Activated T-cell treated with anti-CD3 and anti-CD28 coated beads, Interleukin-2, amount 50 U/mL, for 24 hours (primary cell): ENCODE data around the gene PPP6C.
"Not testable (repeated sequence)": the region's sequence is repeated elsewhere in the genome, so short reads cannot be mapped to it uniquely, and the experiment has no call there.

Experiments
- DNase-seq: peaks from one replicate; pipeline ENCODE4 v3.0.0-alpha.2; 2020
- H3K27ac Mint-ChIP-seq: 2 replicates; pipeline ENCODE4 v1.8.0; 2020; ENCODE audit warnings: mild to moderate bottlenecking, mixed read lengths
- H3K27me3 Mint-ChIP-seq: 2 replicates; pipeline ENCODE4 v1.8.0; 2020; ENCODE audit warnings: mixed read lengths
- H3K36me3 Mint-ChIP-seq: 2 replicates; pipeline ENCODE4 v1.8.0; 2020; ENCODE audit warnings: low read depth, mixed read lengths
- H3K4me1 Mint-ChIP-seq: 2 replicates; pipeline ENCODE4 v1.8.0; 2020; ENCODE audit warnings: low read depth, mixed read lengths
- H3K4me3 Mint-ChIP-seq: 2 replicates; pipeline ENCODE4 v1.8.0; 2020; ENCODE audit warnings: mild to moderate bottlenecking, moderate library complexity, mixed read lengths
- H3K9me3 Mint-ChIP-seq: 2 replicates; pipeline ENCODE4 v1.8.0; 2020; ENCODE audit warnings: mixed read lengths

Gene PPP6C

GRCh38 chr9:125200216-125201047 lies 10.8 kb upstream of the PPP6C start, which contains the start of gene RABEPK:
RABEPK (plus strand) TSS chr9:125200542; CDS start chr9:125203014, 2,472 bp downstream.
- H3K27me3 Mint-ChIP-seq = no peaks in the 10 kb centered on the region
- H3K27ac Mint-ChIP-seq = peak within 1 kb of the TSS; percentile 97
- H3K4me3 Mint-ChIP-seq = peak within 1 kb of the TSS; percentile 96
- no peaks in the 10 kb centered on the region for H3K9me3 Mint-ChIP-seq
- DNase-seq = peak; percentile 96
- H3K36me3 Mint-ChIP-seq = peaks cover 36% of the 10 kb centered on the region
- peaks cover 36% of the 10 kb centered on the region for H3K4me1 Mint-ChIP-seq

- H3K4me1 Mint-ChIP-seq = peaks cover 61% of the 10 kb centered on the region
- H3K4me3 Mint-ChIP-seq, DNase-seq, H3K36me3 Mint-ChIP-seq, H3K9me3 Mint-ChIP-seq, H3K27me3 Mint-ChIP-seq: not testable (repeated sequence)
- peak overlapping the region; percentile 89 for H3K27ac Mint-ChIP-seq
Measured at GRCh38 chr9:125195591-125195990, 6.0 kb upstream of the PPP6C start.

GRCh38 chr9:125194466-125194865 lies 4.9 kb upstream of the PPP6C start:
- Mint-ChIP-seq H3K4me1 (peaks cover 63% of the 10 kb centered on the region), H3K4me3 (peak overlapping the region; percentile 57), H3K27ac (peak overlapping the region; percentile 89)
- peak; percentile 48 for DNase-seq
- H3K27me3 Mint-ChIP-seq, H3K36me3 Mint-ChIP-seq, H3K9me3 Mint-ChIP-seq: not testable (repeated sequence)

GRCh38 chr9:125190361-125190801 lies 778 bp upstream of the PPP6C start:
- Mint-ChIP-seq H3K4me1 (peaks cover 68% of the 10 kb centered on the region), H3K4me3 (peak overlapping the region; percentile 97), H3K36me3 (peaks cover 30% of the 10 kb centered on the region), H3K27ac (peak overlapping the region; percentile 97), H3K9me3 (no peaks in the 10 kb centered on the region), H3K27me3 (no peaks in the 10 kb centered on the region)
- peak; percentile 58 for DNase-seq

GRCh38 chr9:125189011-125189360 lies 617 bp downstream of the PPP6C start:
- Mint-ChIP-seq H3K4me3 (peak overlapping the region; percentile 97), H3K27ac (peak overlapping the region; percentile 97), H3K4me1 (peaks cover 60% of the 10 kb centered on the region), H3K27me3 (no peaks in the 10 kb centered on the region), H3K36me3 (peaks cover 40% of the 10 kb centered on the region), H3K9me3 (no peaks in the 10 kb centered on the region)
- DNase-seq = no peak

- peaks cover 66% of the 10 kb centered on the region for H3K4me1 Mint-ChIP-seq
- H3K4me3 Mint-ChIP-seq = no peak overlapping the region
- no peak for DNase-seq
- H3K36me3 Mint-ChIP-seq = peaks cover 66% of the 10 kb centered on the region
- no peaks in the 10 kb centered on the region for H3K27me3 Mint-ChIP-seq
- H3K9me3 Mint-ChIP-seq = no peaks in the 10 kb centered on the region
- H3K27ac Mint-ChIP-seq = peak overlapping the region; percentile 4
Measured at GRCh38 chr9:125183561-125183960, 6.0 kb downstream of the PPP6C start.

- Mint-ChIP-seq H3K27ac (peak overlapping the region; percentile 20), H3K4me1 (peaks cover 66% of the 10 kb centered on the region), H3K36me3 (peaks cover 69% of the 10 kb centered on the region), H3K9me3 (no peaks in the 10 kb centered on the region), H3K27me3 (no peaks in the 10 kb centered on the region), H3K4me3 (no peak overlapping the region)
- no peak for DNase-seq
Measured at GRCh38 chr9:125183054-125183453, 6.5 kb downstream of the PPP6C start.

GRCh38 chr9:125181756-125182155 lies 7.8 kb downstream of the PPP6C start:
- H3K4me3 Mint-ChIP-seq, H3K9me3 Mint-ChIP-seq, H3K27me3 Mint-ChIP-seq, DNase-seq: not testable (repeated sequence)
- Mint-ChIP-seq H3K27ac (peak overlapping the region; percentile 60), H3K4me1 (peaks cover 63% of the 10 kb centered on the region), H3K36me3 (peaks cover 68% of the 10 kb centered on the region)

- Mint-ChIP-seq H3K27me3 (no peaks in the 10 kb centered on the region), H3K27ac (peak overlapping the region; percentile 58), H3K4me3 (no peak overlapping the region)
Measured at GRCh38 chr9:125180876-125181275, 8.7 kb downstream of the PPP6C start.

GRCh38 chr9:125179776-125180175 lies 9.8 kb downstream of the PPP6C start:
- peaks cover 62% of the 10 kb centered on the region for H3K4me1 Mint-ChIP-seq
- H3K27ac Mint-ChIP-seq = peak overlapping the region; percentile 13
- H3K9me3 Mint-ChIP-seq, H3K4me3 Mint-ChIP-seq, H3K27me3 Mint-ChIP-seq, DNase-seq: not testable (repeated sequence)
- peaks cover 69% of the 10 kb centered on the region for H3K36me3 Mint-ChIP-seq

More at GRCh38 chr9:125180876-125181275, 8.7 kb downstream of the PPP6C start:
- Mint-ChIP-seq H3K36me3 (peaks cover 71% of the 10 kb centered on the region), H3K9me3 (no peaks in the 10 kb centered on the region), H3K4me1 (peaks cover 68% of the 10 kb centered on the region)
- no peak for DNase-seq

- peaks cover 61% of the 10 kb centered on the region for H3K4me1 Mint-ChIP-seq
- H3K27me3 Mint-ChIP-seq = no peaks in the 10 kb centered on the region
- no peak for DNase-seq
- H3K4me3 Mint-ChIP-seq = no peak overlapping the region
- H3K9me3 Mint-ChIP-seq = no peaks in the 10 kb centered on the region
- no peak overlapping the region for H3K27ac Mint-ChIP-seq
- H3K36me3 Mint-ChIP-seq = peaks cover 65% of the 10 kb centered on the region
Measured at GRCh38 chr9:125177888-125178287, 11.7 kb downstream of the PPP6C start.

GRCh38 chr9:125176636-125177035 lies 13.0 kb downstream of the PPP6C start:
- no peak for DNase-seq
- H3K9me3 Mint-ChIP-seq = no peaks in the 10 kb centered on the region
- H3K4me3 Mint-ChIP-seq = no peak overlapping the region
- no peak overlapping the region for H3K27ac Mint-ChIP-seq
- H3K36me3 Mint-ChIP-seq = peaks cover 64% of the 10 kb centered on the region
- peaks cover 59% of the 10 kb centered on the region for H3K4me1 Mint-ChIP-seq
- no peaks in the 10 kb centered on the region for H3K27me3 Mint-ChIP-seq

GRCh38 chr9:125172031-125172755 lies 17.4 kb downstream of the PPP6C start:
- H3K36me3 Mint-ChIP-seq = peaks cover 67% of the 10 kb centered on the region
- H3K27ac Mint-ChIP-seq = peak overlapping the region; percentile 60
- H3K27me3 Mint-ChIP-seq = no peaks in the 10 kb centered on the region
- H3K9me3 Mint-ChIP-seq = no peaks in the 10 kb centered on the region
- H3K4me1 Mint-ChIP-seq = peaks cover 36% of the 10 kb centered on the region
- no peak overlapping the region for H3K4me3 Mint-ChIP-seq
- DNase-seq = no peak

- no peaks in the 10 kb centered on the region for H3K9me3 Mint-ChIP-seq
- H3K4me3 Mint-ChIP-seq = no peak overlapping the region
- H3K4me1 Mint-ChIP-seq = peaks cover 34% of the 10 kb centered on the region
- DNase-seq = no peak
- no peak overlapping the region for H3K27ac Mint-ChIP-seq
- no peaks in the 10 kb centered on the region for H3K27me3 Mint-ChIP-seq
- peaks cover 69% of the 10 kb centered on the region for H3K36me3 Mint-ChIP-seq
Measured at GRCh38 chr9:125169895-125170294, 19.7 kb downstream of the PPP6C start.

GRCh38 chr9:125166762-125167161 lies 22.8 kb downstream of the PPP6C start:
- peaks cover 59% of the 10 kb centered on the region for H3K36me3 Mint-ChIP-seq
- no peaks in the 10 kb centered on the region for H3K27me3 Mint-ChIP-seq

More at GRCh38 chr9:125166762-125167161, 22.8 kb downstream of the PPP6C start:
- no peaks in the 10 kb centered on the region for H3K9me3 Mint-ChIP-seq
- H3K4me1 Mint-ChIP-seq = peaks cover 18% of the 10 kb centered on the region
- no peak for DNase-seq
- peak overlapping the region; percentile 44 for H3K27ac Mint-ChIP-seq
- H3K4me3 Mint-ChIP-seq = no peak overlapping the region
